ENCODE measurements around the gene C3orf38.

GRCh38 chr3:88149509-88150362 is at the start of gene C3orf38:
- TF ChIP-seq CTCF (tag by site-specific recombination; IDR thresholded peaks at IDR 0.05) (no peak), PRDM10 (tag by site-specific recombination; IDR thresholded peaks at IDR 0.05) (peak; percentile 58)

All from HEK293 (cell line).